HG02588 (cell line): ENCODE results near the gene LRRC3.
A peak's percentile ranks its signal among the peaks of the same experiment; 100 is the strongest.

ENCODE experiments used
- ATAC-seq: cut with Tn5 transposase; IDR thresholded peaks from one replicate; pipeline ENCODE4 v1.9.1; 2021; ENCODE audit warnings: mild to moderate bottlenecking, moderate library complexity; ENCODE audit not compliant: unreplicated experiment

The LRRC3 gene

GRCh38 chr21:44438531-44439210, 16.6 kb upstream of the LRRC3 start:
- ATAC-seq, result no peak

GRCh38 chr21:44439211-44439600, 16.1 kb upstream of the LRRC3 start:
- no peak for ATAC-seq

- no peak for ATAC-seq
These were observed 14.9 kb upstream of the LRRC3 start for GRCh38 chr21:44440241-44441040.

- no peak for ATAC-seq
These were observed 14.3 kb upstream of the LRRC3 start for GRCh38 chr21:44441041-44441400.

GRCh38 chr21:44441581-44442265, 13.6 kb upstream of the LRRC3 start:
- ATAC-seq, result no peak

- ATAC-seq, result no peak
These were observed 12.8 kb upstream of the LRRC3 start for GRCh38 chr21:44442266-44443125.

GRCh38 chr21:44443291-44443890, 11.9 kb upstream of the LRRC3 start:
- no peak for ATAC-seq

GRCh38 chr21:44443891-44444285, 11.4 kb upstream of the LRRC3 start:
- no peak for ATAC-seq

GRCh38 chr21:44444286-44444931, 10.9 kb upstream of the LRRC3 start:
- ATAC-seq, result no peak

- no peak for ATAC-seq
These were observed 10.0 kb upstream of the LRRC3 start for GRCh38 chr21:44445145-44445812.

GRCh38 chr21:44448651-44449131, 6.6 kb upstream of the LRRC3 start:
- ATAC-seq, result no peak

GRCh38 chr21:44449473-44450363, 5.6 kb upstream of the LRRC3 start:
- no peak for ATAC-seq

GRCh38 chr21:44450402-44450801, 4.9 kb upstream of the LRRC3 start:
- ATAC-seq, result no peak

- ATAC-seq, result no peak
These were observed 4.3 kb upstream of the LRRC3 start for GRCh38 chr21:44450999-44451398.

GRCh38 chr21:44453120-44453519, 2.2 kb upstream of the LRRC3 start:
- no peak for ATAC-seq

GRCh38 chr21:44454058-44454457, 1.3 kb upstream of the LRRC3 start:
- no peak for ATAC-seq

GRCh38 chr21:44455524-44456213, 359 bp downstream of the LRRC3 start:
- ATAC-seq, result peak; percentile 42
